Inflammatory macrophage treated with lipopolysaccharide for 4 hours (primary cell): ENCODE measurements around the gene KRTAP10-1.

ENCODE experiments used
- DNase-seq: peaks from one replicate; pipeline ENCODE4 v3.0.0-alpha.2; 2020

Gene KRTAP10-1

DNA sequence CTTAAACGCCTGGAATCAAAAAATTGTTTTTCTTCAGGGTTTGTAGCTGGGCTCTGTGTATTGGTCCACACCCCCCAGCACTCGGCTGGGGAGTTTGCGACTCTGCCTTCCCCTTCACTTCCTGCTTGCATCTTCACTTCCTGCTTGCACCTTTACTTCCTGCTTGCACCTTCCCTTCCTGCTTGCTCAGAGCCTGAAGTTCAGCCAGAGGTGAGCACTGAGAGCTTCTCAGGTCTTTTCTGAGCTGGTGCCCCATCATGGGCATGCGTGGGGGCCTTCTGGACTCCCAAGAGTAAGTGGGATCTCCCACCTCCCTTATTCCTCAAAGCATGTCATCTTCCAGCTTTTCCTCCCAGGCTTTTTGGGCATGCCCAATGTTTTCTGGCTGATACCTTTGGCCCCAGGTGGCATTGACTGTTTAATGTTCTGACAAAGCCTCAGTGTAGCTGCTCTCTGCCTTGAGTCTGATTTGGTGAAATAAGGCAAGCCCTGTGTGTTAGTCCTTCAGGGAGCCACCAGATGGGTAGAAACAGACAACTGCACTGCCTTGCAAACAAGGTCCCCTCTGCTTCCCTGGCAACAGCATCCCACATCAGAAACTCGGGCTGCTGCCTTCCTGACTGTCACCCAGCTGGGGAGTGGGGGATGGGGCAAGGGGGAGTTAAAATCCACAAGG lies 7.8 kb upstream of the KRTAP10-1 start:
- no peak for DNase-seq

DNA sequence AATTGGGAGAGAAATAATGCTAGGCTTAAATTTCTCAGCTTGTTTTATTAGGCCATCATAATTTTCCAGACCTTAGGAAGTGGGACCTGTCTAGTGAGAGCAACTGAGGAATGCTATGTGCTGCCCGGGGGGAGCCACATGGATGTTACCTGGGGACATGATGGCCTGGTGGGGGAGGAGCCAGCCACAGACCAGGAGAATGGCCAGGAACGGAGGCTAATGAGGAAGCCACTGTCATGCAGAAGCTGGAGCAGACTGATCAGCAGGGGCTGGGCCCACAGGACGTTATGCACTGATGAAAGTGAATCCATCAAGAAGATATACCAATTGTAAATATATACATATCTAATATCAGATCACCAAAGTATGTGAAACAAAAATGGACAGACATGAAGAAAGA lies 4.6 kb upstream of the KRTAP10-1 start:
- DNase-seq = no peak

DNA sequence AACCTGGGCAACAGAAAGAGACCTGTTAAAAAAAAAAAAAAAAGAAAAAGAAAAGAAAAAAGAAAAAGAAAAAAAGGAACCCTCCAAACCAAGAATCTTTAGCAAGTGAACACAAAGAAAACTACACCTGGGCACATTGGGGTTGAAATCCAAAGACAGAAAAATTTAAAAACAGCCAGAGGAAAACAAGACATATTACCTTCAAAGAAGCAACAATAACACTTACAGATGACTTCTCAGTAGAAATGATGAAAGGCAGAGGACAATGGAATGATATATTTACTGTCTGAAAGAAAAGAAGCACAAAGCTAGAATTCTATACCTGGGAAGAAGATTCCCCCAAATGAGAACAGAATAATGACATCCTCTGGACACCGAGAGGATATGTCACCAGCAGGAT lies 2.7 kb upstream of the KRTAP10-1 start:
- no peak for DNase-seq

DNA sequence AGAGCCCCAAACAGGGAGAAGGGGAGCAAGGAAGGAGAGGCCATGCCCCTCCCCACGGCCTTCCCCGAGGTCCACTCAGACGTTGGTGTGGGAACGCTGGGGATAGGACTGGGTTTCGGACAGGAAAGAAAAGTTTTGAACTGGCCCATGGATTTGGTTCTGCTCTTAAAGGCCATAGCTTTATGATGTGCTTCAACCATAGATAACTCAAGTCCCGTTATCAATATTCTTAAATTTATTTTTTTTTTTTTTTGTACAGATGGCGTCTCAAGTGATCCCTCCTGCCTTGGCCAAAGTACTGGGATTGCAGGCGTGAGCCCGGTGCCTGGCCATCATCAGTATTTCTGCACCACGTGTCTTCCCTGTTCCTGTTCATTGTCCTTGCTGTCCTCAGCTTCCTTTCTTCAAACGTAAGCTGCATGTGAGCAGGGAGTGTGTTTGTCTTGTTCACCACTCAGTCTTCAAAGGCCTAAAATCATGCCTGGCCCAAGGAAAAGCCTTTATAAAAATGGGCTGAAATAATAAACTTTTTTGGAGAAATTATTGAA lies 820 bp upstream of the KRTAP10-1 start:
- no peak for DNase-seq

DNA sequence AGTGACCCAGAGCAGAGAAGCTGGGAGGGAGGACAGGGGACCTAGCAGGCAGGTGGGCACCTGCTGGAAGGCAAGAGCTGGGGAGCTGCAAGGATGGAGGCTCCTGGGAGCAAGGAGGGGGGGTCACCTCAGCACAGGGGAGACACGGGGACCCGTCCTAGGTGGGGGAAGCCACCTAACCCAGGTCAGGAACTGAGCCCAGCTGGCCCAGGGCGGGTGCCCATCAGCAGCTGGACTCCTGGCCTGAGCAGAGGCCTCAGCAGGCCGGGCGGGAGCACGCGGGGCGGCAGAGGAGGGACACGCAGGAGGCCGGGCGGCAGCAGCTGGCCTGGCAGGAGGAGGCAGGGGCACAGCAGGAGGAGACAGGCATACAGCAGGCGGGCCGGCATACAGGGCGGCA lies 949 bp downstream of the KRTAP10-1 start:
- DNase-seq = no peak

DNA sequence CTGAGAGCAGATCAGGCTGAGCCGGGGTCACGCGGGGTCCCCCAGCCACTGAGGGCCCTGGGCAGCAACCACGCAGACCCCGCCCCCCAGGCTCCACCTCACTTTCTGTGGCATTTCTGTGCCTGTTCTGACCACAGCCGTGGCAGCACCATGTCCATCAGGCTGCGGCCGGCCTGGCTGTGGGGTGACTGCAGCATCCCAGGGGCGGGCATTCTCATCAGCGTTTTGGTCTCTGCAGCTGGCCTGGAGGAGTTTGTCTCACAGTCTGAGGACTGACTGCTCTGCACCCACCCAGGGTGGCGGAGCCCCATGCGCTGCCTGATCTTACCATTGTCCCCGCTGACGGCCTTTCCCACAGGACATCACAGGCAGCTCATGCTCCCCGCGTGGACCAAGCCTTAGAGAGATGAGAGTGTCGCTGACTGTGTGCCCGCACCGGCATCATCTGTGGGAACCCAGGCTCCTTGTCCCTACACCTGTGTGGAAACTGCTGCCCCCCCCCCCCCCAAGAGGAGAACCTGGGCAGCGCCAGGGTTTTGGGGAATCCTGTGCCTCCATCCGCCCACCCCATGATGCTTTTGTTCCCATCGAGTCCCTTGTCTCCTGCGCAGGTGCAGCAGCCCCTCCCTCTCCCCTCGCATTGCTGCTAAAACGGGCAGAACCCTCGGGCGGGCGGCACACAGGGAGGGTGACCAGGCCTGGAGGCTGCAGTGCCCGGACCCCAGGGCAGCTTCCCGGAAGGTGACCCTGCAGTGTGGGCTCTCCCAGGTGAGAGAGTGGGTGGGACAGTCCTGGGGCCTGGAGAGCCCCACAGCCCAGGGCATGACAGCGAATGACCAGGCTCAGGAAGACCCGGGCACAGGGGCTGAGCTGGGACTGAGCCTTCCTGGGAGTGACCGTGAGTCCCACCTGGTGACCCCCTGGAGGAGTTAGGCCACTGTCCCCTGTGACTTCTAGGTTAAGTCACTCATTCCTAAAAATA lies 1.8 kb downstream of the KRTAP10-1 start:
- DNase-seq = no peak

DNA sequence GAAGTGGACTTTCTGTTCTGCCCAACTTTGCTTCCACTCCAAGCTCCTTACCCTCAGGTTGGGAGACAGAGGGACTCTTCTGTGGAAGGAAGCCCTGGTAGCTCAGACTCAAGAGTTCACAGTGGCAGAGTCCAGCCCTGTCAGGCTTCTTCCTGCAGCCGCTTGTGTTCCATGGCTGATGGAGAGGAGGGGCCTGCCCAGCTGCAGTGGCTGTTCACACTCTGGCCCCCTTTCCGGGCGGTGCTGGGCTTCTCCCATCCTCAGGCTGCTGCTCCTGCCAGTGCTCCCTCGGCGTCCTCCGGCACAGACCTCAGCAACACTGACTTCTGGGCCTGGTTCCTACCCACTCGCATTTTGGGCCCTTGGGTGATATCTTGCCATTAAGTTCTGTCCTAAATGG lies 4.0 kb downstream of the KRTAP10-1 start:
- DNase-seq = no peak

DNA sequence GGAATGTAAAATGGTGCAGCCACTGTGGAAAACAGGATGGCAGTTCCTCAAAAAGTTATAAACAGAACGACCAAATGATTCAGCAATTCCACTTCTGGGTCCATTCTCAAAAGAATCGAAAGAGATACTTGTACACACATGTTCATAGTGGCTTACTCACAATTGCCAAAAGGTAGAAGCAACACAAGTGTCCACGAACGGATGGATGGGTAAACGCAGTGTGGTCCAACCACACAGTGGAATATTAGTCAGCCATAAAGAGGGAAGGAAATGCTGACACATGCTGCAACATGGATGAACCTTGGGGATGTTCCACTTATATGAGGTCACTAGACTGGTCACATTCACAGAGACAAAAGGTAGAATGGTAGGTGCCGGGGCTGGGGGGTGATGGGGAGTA lies 5.3 kb downstream of the KRTAP10-1 start:
- no peak for DNase-seq

DNA sequence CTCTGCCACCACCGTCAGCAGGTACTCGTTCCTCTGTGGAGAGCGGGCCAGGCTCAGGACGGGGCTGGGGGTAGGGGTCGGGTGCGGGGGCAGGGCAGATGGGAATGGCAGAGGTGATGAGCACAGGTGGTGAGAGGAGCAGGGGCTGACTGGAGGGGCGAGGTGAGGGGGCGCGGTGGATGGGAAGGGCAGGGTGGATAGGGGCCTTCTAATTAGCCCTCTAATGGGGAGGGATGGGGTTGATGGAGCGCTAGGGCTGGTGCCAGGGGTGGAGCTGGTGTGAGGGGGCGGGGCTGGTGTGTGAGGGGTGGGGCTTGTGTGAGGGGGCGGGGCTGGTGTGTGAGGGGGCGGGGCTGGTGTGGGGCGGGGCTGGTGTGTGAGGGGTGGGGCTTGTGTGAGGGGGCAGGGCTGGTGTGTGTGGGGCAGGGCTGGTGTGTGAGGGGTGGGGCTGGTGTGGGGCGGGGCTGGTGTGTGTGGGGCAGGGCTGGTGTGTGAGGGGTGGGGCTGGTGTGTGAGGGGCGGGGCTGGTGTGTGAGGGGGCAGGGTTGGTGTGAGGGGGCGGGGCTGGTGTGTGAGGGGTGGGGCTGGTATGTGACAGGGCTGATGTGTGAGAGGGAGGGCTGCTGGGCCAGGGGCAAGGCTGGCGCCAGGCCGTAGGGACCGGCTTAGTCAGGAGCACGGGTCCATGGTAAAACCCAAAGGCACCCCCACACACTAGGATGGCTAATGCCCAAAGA lies 5.9 kb downstream of the KRTAP10-1 start:
- DNase-seq = no peak

DNA sequence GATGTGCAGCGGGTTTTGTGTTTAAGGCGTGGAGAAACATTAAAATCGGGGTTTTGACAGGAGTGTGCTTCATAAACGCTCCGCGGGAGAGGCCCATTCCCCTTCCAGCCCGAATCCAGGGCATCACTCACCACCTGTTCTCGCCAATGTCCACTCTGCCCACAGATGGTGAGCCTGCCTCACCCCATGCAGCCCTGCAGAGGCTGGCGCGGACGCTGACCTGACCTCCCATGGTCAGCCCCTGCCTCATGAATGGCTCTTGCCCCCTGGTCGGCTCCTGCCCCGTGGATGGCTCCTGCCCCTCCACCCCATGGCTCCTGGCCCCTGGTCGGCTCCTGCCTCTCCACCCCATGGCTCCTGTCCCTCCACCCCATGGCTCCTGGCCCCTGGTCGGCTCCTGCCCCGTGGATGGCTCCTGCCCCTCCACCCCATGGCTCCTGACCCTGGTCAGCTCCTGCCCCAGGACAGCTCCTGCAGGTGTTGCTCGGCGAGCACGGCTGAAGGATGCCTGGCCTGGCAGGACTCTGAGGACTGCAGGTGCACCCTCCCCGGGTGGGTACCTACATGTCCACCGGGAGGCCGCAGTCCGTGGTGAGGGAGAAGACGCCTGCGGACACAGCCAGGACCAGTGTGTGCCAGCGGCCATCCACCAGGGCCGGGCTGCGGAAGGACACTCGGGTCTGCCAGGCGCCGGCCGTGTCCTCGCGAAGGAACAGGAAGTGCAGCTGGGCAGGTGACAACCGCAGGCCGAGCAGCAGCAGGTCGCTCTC lies 6.7 kb downstream of the KRTAP10-1 start:
- DNase-seq = no peak

DNA sequence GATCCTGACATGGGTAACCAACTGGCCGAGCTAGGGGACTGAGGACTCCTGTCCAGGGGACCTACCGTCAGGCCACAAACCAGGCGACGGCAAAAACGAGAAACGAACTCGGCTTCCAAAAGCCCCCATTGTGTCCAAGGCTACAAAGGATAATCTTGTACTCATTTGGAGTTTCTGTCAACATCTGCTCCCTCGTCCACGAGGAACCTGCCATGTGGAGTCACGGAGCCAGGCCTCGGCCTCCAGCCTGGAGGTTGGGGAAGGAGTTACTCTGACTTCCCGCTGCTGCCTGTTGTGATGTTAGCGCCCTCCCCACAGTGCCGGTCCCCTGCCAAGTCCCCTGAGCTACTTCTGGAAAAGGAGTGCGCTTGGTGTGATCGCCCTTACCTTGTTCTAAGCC lies 7.3 kb downstream of the KRTAP10-1 start:
- DNase-seq = no peak

DNA sequence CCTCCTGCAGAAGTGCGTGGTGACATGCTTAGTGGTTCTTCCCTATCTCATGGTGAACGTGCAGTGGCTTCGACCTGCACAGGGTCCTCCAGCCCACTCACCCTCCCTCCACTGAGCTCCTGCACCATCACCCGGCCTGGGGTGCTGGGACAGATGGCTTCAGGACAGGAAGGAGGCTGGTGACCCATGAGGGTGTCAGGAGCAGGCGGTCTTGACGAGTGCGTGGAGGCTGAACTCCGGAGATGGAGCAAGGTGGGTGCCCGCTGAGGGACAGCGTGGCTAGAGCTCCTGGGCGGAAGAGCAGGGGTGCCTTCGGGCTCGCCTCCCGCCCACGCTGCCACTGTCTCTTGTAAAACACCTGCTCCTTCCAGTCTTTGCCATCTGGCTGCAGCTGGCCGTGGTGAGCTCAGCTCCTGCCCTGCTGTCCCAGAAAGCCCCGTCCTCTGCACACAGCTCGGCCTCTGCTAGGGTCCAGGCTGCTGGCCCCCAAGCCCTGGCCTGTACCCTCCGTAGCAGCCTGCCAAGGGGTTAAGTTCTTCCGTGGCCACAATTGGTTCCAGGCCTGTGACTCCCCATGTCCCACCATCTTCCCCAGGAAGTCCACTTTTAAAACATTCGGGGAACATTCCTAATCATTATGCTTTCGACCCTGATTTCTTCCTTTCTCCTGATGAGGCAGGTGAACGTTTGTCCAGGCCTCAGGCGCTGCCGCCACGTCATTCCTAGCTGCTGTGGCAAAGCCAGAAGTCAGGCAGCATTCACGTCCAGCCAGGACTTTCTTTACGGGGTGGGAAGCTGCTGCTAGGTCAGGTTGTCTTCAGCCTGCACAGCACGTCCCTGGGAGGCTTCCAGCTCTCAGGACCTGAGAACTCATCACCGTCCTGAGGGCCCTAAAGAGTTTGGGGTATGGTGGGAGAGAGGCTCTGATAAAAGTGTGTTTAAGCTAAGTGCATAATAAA lies 8.1 kb downstream of the KRTAP10-1 start:
- DNase-seq = no peak

DNA sequence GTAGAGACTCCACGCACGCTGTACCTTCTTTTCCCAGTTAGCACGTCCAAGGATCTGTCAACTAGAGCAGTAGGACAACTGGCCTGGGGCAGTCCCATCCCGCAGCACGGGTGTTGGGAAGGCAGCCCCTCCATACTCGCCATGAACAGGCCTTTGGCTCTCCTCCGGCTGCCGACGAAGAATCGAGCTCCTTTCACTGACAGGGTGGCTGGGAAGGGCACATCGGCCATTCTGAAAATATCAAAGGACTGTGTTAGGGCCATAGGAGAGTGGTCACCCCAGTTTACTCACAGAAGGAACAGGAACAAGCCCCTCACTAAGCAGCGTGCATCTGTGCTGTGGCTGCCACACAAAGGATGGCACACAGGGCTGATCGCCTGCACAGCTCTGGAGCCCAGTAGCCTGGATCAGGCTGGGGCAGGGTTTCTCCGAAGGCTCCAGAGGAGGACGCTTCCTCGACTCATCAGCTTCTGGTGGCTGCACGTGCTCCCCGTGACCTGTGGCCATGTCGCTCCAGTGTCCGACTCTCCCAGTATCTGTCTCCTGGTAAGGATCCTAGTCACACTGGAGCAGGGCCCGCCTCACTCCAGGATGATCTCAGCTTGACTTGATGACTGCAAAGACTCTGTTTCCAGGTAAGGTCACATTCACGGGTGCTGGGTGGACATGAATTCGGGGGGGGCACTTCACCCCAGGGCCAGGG lies 8.9 kb downstream of the KRTAP10-1 start:
- DNase-seq = no peak

DNA sequence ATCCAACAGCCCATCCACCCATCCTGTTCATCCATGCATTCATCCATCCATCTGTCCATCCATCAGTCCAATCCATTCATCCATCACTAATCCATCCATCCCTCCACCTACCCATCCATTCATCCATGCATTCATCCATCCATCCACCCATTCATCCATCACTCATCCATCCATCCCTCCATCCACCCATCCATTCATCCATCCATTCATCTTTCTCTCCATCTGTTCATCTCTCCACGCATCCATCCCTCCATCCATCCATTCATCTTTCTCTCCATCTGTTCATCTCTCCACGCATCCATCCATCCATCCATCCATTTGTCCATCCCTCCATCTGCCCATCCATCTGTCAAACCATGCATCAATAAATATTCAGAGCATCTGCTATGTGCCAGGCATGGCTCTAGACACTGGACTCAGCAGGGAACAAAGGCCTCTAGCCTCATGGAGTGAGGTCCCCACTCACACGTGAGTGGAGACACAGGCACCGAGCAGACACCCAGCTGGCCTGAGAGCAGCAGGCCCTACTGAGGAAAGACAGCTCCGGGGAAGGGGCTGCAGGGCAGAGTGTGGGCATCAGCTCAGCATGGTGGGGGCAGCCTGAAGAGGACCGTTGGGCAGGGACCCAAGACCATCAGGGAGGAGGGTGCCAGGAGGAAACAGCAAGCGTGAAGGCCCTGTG lies 9.6 kb downstream of the KRTAP10-1 start:
- DNase-seq = no peak

DNA sequence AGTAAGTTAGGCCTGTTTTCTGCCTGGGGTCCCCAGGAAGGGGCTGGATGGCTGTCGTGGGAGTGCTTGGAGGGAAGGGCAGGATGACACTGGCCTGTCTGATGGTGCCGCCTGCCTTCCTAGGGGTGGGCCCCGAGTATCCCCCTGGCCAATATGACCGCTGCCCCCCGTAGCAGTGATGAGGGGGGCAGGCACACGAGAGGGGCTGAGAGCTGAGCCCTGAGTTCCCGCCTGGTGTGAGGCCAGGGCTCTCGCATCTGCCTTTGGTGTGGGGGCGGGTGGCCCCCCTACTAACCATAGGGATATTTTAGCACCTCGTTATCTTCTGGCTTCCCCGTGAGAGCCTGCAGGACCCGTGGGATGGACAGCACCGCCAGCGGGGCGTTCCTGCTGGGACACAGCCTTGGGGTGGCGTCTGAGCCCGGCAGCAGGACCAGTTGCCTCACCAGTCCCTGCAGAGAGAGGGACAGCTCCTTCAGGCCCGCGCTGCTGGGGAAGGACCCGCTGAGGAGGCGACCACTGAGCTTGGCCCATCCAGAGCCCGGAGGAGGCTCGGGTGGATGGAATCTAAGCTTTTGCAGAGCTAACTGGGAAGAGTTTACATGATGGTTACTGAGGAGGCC lies 10.4 kb downstream of the KRTAP10-1 start:
- DNase-seq = no peak

DNA sequence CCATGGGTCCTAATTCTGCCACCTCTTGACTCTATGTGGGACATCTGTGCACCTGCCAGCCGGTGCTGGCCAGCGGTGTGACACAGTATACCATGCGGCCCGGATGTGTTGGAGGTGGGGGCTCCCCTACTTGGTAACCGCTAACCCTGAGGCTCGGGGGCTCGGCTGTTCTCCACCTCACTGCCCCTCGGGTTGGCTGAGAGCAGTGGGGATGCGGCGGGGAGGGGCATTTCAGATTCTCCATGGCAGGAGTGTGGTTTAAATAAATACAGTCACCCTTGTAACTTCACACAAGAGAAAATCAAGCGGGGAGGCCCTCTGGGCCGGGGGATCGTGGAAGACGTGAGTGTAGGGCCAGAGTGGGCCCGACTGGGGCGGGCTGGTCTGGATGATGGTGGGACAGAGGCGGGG lies 11.0 kb downstream of the KRTAP10-1 start:
- no peak for DNase-seq

DNA sequence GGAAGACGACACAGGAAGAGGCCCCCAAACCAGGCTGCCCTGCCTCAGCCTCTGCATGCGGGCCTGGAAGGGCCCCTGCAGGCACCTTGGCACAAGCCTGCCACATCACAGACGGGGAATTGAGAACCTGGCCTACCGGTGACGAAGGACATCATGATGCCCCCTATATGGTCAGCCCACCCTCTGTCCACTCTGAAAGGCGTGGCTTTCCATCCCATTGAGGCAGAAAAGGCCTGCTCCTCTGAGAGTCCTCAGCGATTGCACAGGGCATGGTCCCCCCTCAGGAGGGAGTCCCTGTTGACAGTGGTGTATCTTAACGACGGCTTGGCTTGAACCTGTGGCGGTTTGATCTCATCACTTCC lies 11.4 kb downstream of the KRTAP10-1 start:
- no peak for DNase-seq

DNA sequence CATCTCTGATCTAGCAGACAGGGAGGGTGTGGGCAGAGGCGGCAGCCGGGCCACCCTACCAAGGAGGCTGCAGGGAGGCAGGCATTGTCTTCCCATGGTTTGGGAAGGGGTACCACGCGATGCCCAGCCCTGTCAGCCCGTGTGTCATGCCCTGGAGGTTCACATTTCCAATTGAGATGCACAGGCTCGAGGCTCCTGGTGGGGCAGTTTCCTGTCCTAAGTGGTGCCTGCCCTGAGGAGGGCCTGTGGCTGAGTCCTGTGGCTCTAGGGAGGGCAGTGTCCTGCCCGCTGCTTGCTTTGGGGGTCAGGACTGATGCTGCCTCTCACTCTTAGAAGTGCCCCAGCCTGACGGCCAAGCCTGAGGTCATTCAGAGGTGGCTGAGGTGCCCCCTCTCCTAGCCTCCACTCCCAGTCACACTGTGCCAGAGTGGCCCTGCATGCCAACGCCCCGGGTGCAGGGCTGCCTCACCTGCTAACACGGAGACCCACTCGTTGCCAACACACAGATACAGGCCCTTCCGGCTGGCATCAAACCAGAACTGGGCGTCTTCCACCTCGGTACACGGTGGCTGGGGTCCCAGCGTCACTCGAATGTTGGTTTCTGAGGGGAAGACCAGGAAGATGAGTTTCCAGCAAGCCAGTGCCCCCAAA lies 11.9 kb downstream of the KRTAP10-1 start:
- DNase-seq = no peak
